NCI-H2029 (cell line): ENCODE data around the gene GSTM5.
"Not testable (repeated sequence)": the region's sequence is repeated elsewhere in the genome, so short reads cannot be mapped to it uniquely, and the experiment has no call there.

Experiments
- DNase-seq: peaks from one replicate; lab custom pipeline; 2025; lab: John Stamatoyannopoulos, UW

The GSTM5 gene

DNA sequence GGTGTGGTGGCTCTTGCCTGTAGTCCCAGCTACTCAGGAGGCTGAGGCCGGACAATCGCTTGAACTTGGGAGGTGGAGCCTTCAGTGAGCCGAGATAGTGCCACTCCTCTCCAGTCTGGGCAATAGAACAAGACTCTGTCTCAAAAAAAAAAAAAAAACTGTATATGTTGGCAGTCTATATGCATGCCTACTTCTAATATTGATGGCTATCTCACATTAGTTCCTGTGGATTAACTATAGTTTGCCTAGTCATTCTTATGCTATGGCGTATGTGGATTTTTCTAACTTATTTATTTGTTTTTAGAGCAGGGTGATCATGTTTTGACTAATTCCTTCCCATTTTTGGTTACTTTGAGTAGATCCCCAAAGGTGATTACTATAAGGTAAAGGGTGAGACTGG lies 15.0 kb upstream of the GSTM5 start:
- DNase-seq: no peak

DNA sequence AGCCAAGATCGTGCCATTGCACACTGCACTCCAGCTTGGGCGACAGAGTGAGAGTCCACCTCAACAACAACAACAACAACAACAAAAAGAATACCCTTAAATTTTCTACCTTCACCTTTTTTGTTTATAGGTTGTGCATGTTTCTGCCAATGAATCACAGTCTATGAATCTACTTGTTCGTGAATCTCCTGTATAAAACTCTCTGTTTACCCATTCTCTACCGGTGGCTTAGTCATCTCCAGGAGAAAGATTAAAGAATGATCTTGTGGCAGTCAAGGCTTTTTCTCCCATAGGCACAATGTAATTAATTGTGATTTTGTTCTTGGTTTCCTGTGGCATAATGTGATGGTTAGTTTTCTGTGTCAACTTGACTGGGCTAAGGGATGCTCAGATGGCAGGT lies 14.2 kb upstream of the GSTM5 start:
- not testable (repeated sequence) for DNase-seq

- not testable (repeated sequence) for DNase-seq
These were observed 9.1 kb upstream of the GSTM5 start for GRCh38 chr1:109702940-109703339.

- no peak for DNase-seq
These were observed 7.9 kb upstream of the GSTM5 start for GRCh38 chr1:109704173-109704572.

- DNase-seq: no peak
These were observed 6.6 kb upstream of the GSTM5 start for GRCh38 chr1:109705411-109705810.

- DNase-seq: not testable (repeated sequence)
These were observed 3.1 kb upstream of the GSTM5 start for GRCh38 chr1:109708949-109709348.

DNA sequence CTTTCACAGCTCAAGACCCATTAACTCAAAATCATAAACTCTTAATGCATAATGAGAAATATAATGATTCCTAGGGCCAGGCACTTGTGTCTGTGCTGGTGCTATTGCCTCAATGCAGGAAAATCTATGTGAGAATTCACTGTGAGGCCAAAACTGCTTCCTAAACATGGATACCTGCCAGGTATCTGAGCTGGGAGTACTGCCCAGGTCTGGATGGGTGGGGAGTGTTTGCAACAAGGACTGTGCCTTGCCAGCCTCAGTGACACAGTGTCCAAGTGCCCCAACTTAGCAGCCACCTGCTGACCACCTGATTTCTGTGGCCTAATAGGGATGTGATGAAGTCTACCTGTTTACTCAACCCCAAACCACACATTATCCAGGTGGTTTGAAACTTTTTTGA lies 2.2 kb upstream of the GSTM5 start:
- not testable (repeated sequence) for DNase-seq

DNA sequence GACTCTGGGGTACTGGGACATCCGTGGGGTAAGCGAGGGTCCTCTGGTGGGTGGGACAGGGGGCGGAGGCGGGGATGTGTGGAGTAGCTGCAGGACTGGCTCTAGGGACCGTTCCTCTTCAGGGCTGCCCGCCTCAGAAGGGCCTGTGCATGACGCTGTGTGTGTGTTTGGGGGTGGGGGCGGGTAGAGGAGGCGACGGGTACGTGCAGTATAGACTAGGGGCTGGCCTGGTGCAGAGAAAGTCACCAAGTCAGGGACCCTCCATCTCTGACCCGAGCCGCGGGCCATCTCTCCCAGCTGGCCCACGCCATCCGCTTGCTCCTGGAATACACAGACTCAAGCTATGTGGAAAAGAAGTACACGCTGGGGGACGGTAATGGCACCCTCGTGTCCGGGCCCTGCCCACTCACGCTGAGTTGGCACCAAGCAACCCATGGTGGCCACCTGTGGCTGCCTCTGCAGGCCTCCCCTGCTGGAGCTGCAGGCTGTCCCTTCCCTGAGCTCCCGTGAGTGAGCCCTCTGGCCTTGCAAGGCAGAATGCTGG lies 342 bp downstream of the GSTM5 start:
- no peak for DNase-seq

- no peak for DNase-seq
These were observed 1.6 kb downstream of the GSTM5 start for GRCh38 chr1:109713636-109714035.

- no peak for DNase-seq
These were observed 2.8 kb downstream of the GSTM5 start for GRCh38 chr1:109714661-109715372.

GRCh38 chr1:109716121-109716520 lies 4.1 kb downstream of the GSTM5 start:
- no peak for DNase-seq

DNA sequence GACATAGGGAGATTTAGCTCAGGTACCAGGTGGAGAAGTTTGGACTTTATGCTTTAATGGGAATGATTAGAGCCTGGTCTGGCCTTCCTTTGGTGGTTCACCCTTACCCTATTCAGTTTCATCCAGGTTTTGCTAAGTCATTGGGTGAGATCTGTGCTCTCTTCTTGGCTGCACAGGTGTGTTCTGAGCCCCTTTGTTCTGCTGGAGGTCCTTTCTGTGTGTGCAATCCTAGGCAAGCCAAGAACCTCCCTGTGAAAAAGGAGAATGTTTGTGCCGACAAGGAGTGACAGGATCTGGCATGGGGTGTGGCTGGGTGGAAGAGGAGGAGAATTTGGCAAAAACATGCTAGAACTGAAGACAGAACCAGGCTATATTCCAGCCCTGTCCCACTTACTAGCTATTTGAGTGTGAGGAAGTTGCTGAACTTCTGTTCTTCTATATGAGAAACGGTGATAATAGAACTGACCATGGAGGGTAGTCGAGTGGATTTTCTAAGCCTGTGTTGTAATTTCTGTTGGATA lies 4.6 kb downstream of the GSTM5 start:
- no peak for DNase-seq

- DNase-seq: no peak
These were observed 5.7 kb downstream of the GSTM5 start for GRCh38 chr1:109717729-109718128.

- DNase-seq: no peak
These were observed 6.4 kb downstream of the GSTM5 start for GRCh38 chr1:109718495-109718894.

DNA sequence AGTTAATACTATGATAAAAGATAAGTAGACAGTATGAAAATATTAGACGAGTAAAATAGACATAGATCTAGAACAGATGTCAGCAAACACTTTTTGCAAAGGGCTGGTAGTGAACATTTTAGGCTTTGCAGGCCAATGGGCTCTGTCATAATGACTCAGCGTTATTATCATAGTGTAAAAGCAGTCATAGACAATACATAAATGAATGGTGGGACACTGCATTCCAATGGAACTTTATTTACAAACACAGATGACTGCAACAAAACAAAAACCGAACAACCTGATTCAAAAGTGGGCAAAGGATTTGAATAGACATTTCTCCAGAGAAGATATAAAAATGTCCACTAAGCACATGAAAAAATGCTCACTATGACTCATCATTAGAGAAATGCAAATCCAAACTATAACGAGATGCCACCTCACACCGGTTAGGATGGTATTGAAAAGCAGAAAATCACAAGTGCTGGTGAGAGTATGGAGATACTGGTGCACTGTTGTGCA lies 7.3 kb downstream of the GSTM5 start:
- no peak for DNase-seq

DNA sequence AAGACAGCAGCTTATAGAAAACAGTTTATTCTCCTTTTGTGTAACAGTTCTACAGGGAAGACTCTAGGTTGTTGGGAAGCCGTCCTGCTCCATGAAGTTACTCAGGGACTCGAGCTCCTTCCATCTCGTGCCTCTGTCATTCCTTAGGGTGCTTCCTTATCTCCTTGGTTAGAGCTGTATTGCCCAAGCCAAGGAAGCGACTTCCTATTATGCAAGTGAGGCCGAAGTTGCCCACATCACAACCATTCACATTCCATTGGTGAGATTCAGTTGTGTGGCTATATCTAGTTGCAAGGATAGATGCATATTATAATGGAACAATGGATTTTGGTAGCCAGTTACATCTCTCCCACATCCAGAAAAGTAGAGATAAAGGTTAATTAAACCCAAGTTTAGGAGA lies 9.0 kb downstream of the GSTM5 start:
- DNase-seq: no peak

- DNase-seq: no peak
These were observed 9.9 kb downstream of the GSTM5 start for GRCh38 chr1:109721971-109722370.

- DNase-seq: no peak
These were observed 11.0 kb downstream of the GSTM5 start for GRCh38 chr1:109722908-109723691.

DNA sequence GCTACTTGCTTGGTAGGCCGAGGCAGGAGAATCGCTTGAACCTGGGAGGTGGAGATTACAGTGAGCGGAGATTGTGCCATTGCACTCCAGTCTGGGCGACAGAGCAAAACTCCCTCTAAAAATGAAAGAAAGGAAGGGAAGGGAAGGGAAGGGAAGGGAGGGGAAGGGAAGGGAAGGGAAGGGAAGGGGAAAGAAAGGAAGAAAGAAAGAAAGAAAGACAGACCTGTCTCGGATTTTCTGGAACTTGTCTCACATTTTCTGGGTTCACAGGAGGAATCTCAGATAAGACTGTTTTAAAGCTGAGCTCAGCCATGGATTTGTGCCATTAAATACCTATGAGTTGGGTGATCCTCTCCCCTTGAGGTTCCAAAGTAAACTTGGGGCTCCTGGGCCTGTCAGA lies 12.9 kb downstream of the GSTM5 start:
- DNase-seq: no peak

- no peak for DNase-seq
These were observed 13.5 kb downstream of the GSTM5 start for GRCh38 chr1:109725510-109725909.

GRCh38 chr1:109726007-109726406 lies 14.0 kb downstream of the GSTM5 start:
- no peak for DNase-seq

GRCh38 chr1:109726728-109727373 lies 14.8 kb downstream of the GSTM5 start:
- DNase-seq: no peak
